Measurements from ENCODE around the gene ZBTB8B. TPM values are rescaled to one million over a fixed set of nuclear protein-coding genes. Genes with fewer than 3 reads are reported as not detected.

ZBTB8B gene
- total and polyA plus RNA-seq, 2 donors (not counting 3 experiments of a cell fraction or from before 2014, with no cell fraction given): 0.01 to 0.02 TPM

GRCh38 chr1:32474954-32475353 lies 10.1 kb downstream of the ZBTB8B start:
- H3K27ac ChIP-seq (ENCODE audit: insufficient read depth, low read depth, low read length): no peak overlapping the region
- ChIA-PET CTCF (no interaction called here), POLR2A (no interaction called here)
- no peak overlapping the region for H3K4me2 ChIP-seq (ENCODE audit: insufficient read depth, low read length)
- peaks cover 0 to 2% of the 10 kb centered on the region in 2 experiments for H3K27me3 ChIP-seq (ENCODE audit: control insufficient read depth in 2 of 2, insufficient read depth in 2 of 2, low read length in 2 of 2)
- H3K9me1 ChIP-seq (replicated peaks; ENCODE audit: control insufficient read depth, extremely low read depth, insufficient read depth, low read length): no peaks in the 10 kb centered on the region
- TF ChIP-seq CTCF (IDR thresholded peaks at IDR 0.05; ENCODE audit: extremely low read depth in 1 of 2, insufficient read depth in 1 of 2, low read depth in 1 of 2, low read length in 2 of 2) (no peak), EZH2 (IDR thresholded peaks at IDR 0.05; ENCODE audit: borderline replicate concordance, low read depth, low read length, severe bottlenecking) (no peak), MYC (IDR thresholded peaks at IDR 0.05; ENCODE audit: low read depth, low read length) (no peak), MAX (IDR thresholded peaks at IDR 0.05; ENCODE audit: insufficient read depth, insufficient read length) (no peak), POLR2A (IDR thresholded peaks at IDR 0.05; ENCODE audit: low read depth, low read length) (no peak), GATA2 (IDR thresholded peaks at IDR 0.05; ENCODE audit: insufficient read depth, insufficient read length, low read depth, low read length) (no peak), JUN (IDR thresholded peaks at IDR 0.05; ENCODE audit: borderline replicate concordance, insufficient read depth, insufficient read length, low read depth) (no peak), FOS (IDR thresholded peaks at IDR 0.05; ENCODE audit: borderline replicate concordance, insufficient read depth, low read length) (no peak), POLR2AphosphoS5 (IDR thresholded peaks at IDR 0.05; ENCODE audit: insufficient read depth, low read depth, low read length) (no peak)
- no peaks in the 10 kb centered on the region for H3K79me2 ChIP-seq (ENCODE audit: control insufficient read depth, insufficient read depth, low read length)
- H2AFZ ChIP-seq (ENCODE audit: low read depth, low read length): no peak overlapping the region
- dilution Hi-C loops (cut with MboI; ENCODE audit: extremely low pct_ligation_motif_present, low sequenced_read_pairs): no loop called here
- no peaks in the 10 kb centered on the region for H3K36me3 ChIP-seq (ENCODE audit: control insufficient read depth in 2 of 2, extremely low read depth in 1 of 2, insufficient read depth in 2 of 2, low read length in 2 of 2)
- no peak overlapping the region for H3K4me3 ChIP-seq (replicated peaks in 1 of 3; ENCODE audit: insufficient read depth in 1 of 3, low read depth in 1 of 3, low read length in 3 of 3)
- DNase-seq (ENCODE audit: low read depth, low spot score) (no peak), FAIRE-seq (no peak)
- H3K9me3 ChIP-seq (replicated peaks; ENCODE audit: control insufficient read depth, insufficient read depth, low read length): no peaks in the 10 kb centered on the region
- H3K4me1 ChIP-seq (ENCODE audit: control insufficient read depth, extremely low read depth, insufficient read depth, low read length): no peaks in the 10 kb centered on the region
- no peaks in the 10 kb centered on the region for H4K20me1 ChIP-seq (replicated peaks; ENCODE audit: control insufficient read depth, extremely low read depth, insufficient read depth, low read length)
- BruUV-seq (replicated peaks): no TSS peak
- H3K9ac ChIP-seq (replicated peaks; ENCODE audit: extremely low read depth, insufficient read depth, low read length): no peak overlapping the region
- intact Hi-C loops (cut with micrococcal nuclease): no loop called here
